ENCODE results near the gene GGTLC2.
"Not testable (repeated sequence)": the region's sequence is repeated elsewhere in the genome, so short reads cannot be mapped to it uniquely, and the experiment has no call there.

GGTLC2 gene

DNA sequence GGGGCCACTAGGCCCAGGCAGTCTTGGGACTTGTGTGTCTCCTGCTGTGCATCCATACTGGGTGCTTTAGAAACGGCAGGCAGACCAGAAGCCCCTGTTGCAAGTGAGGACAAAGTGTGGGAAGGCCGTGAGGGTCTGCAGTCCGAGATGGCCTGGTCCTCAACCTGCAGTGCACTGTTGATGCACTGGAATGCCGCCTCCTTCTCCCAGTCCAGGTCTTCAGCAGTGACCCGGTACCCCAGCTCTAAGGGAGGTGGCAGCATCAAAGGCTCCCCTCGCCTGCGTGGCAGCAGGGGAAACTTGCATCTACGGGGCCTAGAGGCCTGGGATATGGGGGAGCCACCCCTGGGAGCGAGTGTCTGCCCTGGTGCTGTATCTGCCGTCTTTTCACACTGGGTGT is 2.2 kb upstream of the GGTLC2 start:
- DNase-seq: not testable (repeated sequence)

DNA sequence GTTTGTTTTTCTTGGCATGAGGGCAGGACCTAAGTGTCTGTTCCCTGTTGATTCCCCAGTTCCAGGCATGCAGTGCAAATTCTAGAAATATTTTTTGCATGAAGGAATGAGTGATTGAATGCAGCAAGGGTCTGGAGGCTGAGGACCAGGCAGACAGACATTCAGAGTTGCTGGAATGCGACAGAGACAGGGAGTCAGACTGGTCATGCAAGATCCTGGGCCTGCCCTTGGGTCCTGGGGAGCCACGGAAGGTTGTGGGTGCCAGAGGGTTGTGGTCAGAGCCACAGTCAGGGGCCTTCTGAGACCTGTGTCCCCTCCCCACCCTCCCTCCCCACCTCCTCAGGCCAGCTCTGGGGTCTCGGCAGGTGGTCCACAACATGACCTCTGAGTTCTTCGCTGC is 1.6 kb downstream of the GGTLC2 start:
- DNase-seq: not testable (repeated sequence)

- not testable (repeated sequence) for DNase-seq
These were observed 3.5 kb downstream of the GGTLC2 start for GRCh38 chr22:22647952-22648351.

DNA sequence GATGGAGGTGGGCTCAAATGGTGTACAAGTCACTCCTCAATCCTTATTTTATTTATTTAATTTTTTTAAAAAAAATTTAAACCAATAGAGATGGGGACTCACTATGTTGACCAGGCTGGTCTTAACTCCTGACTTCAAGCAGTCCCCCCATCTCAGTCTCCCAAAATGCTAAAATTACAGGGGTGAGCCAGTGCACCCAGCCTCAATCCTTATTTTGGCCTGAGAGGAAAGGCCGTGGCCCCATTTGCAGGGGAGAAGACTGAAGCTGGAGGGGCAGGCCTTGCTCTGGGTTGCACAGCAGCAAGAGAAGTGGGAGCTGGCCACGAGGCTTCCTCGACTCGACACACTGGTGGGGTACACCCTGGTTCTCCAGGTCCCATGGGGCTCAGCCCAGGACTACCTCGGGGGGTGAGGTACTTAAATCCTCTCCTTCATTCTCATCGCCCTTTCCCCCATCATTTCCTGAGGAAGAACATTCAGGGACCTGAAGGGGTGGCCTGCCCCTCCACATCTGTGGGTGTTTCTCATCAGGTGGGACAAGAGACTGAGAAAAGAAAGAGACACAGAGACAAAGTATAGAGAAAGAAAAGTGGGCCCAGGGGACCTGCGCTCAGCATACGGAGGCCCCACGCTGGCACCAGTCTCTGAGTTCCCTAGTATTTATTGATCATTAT is 4.6 kb downstream of the GGTLC2 start:
- DNase-seq: not testable (repeated sequence)

DNA sequence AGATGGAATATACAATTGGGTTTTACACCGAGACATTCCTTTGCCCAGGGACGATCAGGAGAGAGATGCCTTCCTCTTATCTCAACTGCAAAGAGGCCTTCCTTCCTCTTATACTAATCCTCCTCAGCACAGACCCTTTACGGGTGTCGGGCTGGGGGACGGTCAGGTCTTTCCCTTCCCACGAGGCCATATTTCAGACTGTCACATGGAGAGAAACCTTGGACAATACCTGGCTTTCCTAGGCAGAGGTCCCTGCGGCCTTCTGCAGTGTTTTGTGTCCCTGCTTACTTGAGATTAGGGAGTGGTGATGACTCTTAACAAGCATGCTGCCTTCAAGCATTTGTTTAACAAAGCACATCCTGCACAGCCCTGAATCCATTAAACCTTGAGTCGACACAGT is 5.3 kb downstream of the GGTLC2 start:
- not testable (repeated sequence) for DNase-seq

GRCh38 chr22:22650398-22650797 is 6.0 kb downstream of the GGTLC2 start:
- not testable (repeated sequence) for DNase-seq

GRCh38 chr22:22650803-22651515 is 6.5 kb downstream of the GGTLC2 start:
- DNase-seq: not testable (repeated sequence)

GRCh38 chr22:22651593-22651992 is 7.2 kb downstream of the GGTLC2 start:
- DNase-seq: not testable (repeated sequence)

DNA sequence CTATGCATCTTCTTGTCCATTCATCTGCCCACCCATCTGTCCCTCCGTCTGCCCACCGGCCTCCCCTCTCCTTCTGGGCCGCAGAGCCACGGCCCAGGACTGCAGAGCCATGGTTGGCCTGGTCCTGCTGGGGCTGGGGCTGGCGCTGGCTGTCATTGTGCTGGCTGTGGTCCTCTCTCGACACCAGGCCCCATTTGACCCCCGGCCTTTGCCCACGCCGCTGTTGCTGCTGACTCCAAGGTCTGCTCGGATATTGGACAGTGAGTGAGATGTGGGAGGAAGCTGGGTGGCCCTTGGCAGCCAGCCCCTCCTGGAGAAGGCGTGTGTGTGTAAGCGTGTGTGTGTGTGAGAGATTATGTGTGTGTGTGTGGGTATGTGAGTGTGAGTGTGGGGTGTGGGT is 7.7 kb downstream of the GGTLC2 start:
- DNase-seq: not testable (repeated sequence)

- not testable (repeated sequence) for DNase-seq
These were observed 8.2 kb downstream of the GGTLC2 start for GRCh38 chr22:22652573-22652972.

GRCh38 chr22:22653677-22654381 is 9.4 kb downstream of the GGTLC2 start:
- not testable (repeated sequence) for DNase-seq

DNA sequence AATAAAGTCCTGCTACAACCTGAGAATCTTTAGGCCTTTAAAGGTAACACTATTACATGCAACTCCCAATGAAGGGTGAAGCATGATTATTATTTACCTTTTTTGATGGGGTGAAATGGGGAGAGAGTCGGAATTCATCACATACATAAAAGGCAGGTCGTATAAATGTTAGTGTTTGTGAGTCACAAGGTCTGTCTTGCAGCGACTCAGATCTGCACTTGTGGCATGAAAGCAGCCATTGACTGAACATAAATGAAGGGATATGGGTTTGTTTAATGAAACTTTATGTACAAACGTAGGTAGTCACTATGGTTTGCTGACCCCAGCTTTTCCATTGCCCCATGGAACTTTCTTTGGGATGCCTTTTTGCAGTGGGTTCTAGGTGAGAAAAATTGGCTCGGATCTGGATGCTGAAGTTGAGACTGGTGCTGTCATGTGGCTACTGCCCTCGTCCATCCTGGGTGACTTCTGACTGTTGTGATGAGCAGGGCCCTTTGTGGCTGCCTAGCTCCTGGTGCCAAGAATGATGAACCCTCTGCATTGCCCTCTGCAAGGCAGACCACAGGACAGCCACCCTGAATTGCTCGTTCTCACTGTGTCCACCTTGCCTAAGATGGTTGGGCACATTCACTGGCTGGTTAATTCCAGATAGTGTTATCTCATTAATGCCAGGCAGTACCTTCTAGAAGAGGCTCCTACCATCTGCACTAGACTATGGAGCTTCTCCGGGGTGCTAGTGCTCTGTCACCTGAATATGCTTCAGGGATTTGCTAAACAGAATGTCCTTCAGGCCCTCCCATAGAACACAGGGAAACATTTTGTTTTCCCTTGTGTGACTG is 11.3 kb downstream of the GGTLC2 start:
- DNase-seq: no peak

DNA sequence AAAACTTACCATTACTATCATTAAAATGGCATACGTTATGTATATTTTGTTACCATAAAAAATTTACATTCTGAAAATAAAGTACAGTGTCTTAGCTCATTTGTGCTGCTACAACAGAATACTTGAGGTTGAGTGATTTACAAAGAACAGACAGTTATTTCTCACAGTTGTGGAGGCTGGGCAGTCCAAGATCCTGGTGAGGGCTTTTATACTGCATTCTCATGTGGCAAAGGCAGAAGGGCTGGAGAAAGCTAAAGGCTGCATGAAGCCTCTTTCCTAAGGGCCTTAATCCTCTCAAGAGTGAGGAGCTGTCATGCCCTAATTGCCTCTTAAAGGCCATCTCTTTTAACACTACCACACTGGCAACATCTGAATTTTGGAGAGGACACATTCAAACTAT is 13.3 kb downstream of the GGTLC2 start:
- DNase-seq: no peak

- no peak for DNase-seq
These were observed 16.9 kb downstream of the GGTLC2 start for GRCh38 chr22:22661275-22661674.

GRCh38 chr22:22662095-22662494 is 17.7 kb downstream of the GGTLC2 start:
- no peak for DNase-seq

GRCh38 chr22:22663861-22664800 is 19.7 kb downstream of the GGTLC2 start:
- no peak for DNase-seq

DNA sequence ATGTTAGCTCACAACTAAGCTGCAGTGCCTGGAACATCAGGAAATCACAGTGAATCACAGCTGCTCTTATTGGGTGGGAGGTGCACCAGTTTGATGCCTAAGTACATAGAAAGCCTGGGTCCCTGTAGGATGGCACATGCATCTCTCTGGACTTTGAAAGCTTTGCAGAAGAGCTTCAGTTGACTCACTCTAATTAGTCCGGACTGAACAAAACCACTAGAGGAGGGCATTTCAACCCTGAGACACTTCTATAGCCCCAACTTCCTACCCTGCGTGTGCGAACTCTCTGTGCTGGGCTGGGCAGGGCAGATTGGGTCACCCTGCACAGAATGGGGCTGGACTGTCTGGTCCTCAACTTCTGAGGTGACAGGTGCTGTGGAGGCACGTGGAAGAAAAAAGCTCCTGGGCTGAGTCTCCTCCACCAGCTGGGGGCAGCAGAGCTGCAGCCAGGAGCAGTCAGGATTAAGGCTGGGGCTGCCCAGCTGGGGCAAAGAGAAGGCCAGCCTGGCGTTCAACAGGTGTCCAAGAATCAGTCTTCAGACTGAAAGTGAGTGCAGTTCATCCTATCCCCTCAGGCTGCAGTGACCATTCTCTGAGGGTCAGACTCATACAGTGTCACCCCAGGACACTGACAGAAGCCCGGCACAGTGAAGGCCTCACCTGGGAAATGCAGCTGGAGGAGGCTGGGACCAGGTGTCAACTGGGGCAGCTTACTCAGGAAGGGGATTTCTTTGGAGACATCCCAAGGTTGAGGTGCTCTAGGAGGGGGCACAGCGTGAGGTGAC is 22.1 kb downstream of the GGTLC2 start:
- DNase-seq: peak; percentile 15 to 31

DNA sequence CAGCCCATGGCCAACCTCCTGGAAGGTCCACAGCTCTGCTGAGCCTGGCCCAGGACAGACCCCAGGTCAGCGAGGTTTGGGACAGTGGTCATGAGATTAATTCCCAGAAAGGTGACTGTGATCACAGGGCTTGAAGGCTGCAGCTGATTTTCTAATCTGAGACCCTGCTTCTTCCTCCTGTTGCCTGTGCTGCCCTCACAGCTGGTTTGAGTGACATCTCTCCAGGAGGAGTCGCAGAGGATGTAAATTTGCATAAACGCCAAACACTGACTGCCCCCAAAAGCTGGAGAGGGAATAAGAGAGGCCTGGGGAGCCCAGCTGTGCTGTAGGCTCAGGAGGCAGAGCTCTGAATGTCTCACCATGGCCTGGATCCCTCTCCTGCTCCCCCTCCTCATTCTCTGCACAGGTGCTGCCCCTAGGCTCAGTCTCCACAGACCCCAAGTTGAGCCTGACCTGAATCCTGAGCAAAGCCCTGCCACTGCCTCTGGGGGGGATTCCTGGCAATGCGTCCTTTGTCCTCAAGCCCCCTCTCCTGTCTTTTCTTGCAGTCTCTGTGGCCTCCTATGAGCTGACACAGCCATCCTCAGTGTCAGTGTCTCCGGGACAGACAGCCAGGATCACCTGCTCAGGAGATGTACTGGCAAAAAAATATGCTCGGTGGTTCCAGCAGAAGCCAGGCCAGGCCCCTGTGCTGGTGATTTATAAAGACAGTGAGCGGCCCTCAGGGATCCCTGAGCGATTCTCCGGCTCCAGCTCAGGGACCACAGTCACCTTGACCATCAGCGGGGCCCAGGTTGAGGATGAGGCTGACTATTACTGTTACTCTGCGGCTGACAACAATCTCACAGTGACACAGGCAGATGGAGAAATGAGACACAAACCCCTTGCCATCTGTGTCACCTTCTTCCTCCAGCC is 23.8 kb downstream of the GGTLC2 start:
- no peak for DNase-seq

DNA sequence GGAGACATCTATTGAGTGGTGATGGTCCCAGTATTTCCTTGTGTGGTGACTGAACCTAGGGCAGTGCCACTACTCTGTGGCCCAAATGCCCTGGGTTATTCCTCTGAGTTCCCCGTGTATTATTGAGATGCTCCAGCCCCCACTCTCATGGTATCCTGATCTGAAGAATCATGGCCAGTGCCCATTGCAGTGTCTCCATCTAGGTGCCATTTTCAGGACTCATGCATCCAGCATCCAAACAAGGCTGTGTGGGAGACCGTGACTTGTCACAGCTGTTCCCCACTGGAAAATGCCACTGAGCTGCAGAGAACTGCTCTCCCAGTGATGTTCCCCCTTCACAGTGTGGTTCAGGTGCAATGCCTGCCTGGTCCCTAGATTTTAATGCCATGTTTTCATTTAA is 24.7 kb downstream of the GGTLC2 start:
- DNase-seq: no peak
